HCT116 (cell line): Measurements from ENCODE around the gene FAM229B. TPM values are rescaled to one million over a fixed set of nuclear protein-coding genes. Genes with fewer than 3 reads are reported as not detected.

Source experiments
- ATAC-seq: fragments of 200-7000 bp; cut with Tn5 transposase; 2 replicates; pipeline ENCODE4 v1.9.1; 2020; ENCODE audit warnings: mild to moderate bottlenecking, moderate library complexity
- BruUV-seq: library from RNA; stranded (reverse); fragments of 400-500 nt; replicated peaks from 2 replicates; lab custom pipeline; 2021; lab: Mats Ljungman, UMichigan
- CTCF ChIA-PET: fragments of 300-600 bp; sonication (Branson Sonifier 250); formaldehyde crosslinking; loops from one replicate; lab custom pipeline; 2021; ENCODE audit warnings: antibody characterized with exemption; lab: Charles Lee
- POLR2A ChIA-PET: fragments of 300-600, 350-600 bp; sonication (Branson Sonifier 250); formaldehyde crosslinking; loops from one replicate; lab custom pipeline; 2021; ENCODE audit warnings: antibody characterized with exemption; lab: Charles Lee
- RAD21 ChIA-PET, 2 experiments: fragments of 300-600 bp; sonication (Branson Sonifier 250); formaldehyde crosslinking; loops; one replicate each; lab custom pipeline; 2023; ENCODE audit warnings: low total read pairs in 2 of 2; ENCODE audit not compliant: uncharacterized antibody in 2 of 2, unreplicated experiment in 2 of 2, low non-redundant PET in 1 of 2; lab: Charles Lee
- DNase-seq: peaks from one replicate; pipeline ENCODE4 v3.0.0-alpha.2; 2010; ENCODE audit warnings: low read depth, low spot score
- H2AFZ ChIP-seq: fragments of 200-600 bp; shearing (Covaris generic), sonication (generic); 2 replicates; pipeline ENCODE4 v1.6.1; 2017; ENCODE audit warnings: low read depth, mixed run types, mixed read lengths, antibody characterized with exemption, low read length; ENCODE audit not compliant: poor library complexity, severe bottlenecking
- H3K27ac ChIP-seq: 2 replicates; pipeline ENCODE4 v1.5.1; 2012; ENCODE audit warnings: low read depth, low read length
- H3K27me3 ChIP-seq: fragments of 200-600 bp; sonication (generic); 2 replicates; pipeline ENCODE4 v1.6.1; 2016; ENCODE audit warnings: mixed run types, low read length, mixed read lengths; ENCODE audit not compliant: insufficient read depth
- H3K36me3 ChIP-seq, 2 experiments: fragments of 200-500 bp in 1 of 2; fragments of 200-600 bp in 1 of 2; sonication (Bioruptor generic) in 1 of 2; sonication (generic) in 1 of 2; 2 replicates each; pipeline versions ENCODE4 v1.5.1 to v1.6.1; 2014 to 2016; ENCODE audit warnings: low read length in 2 of 2, inconsistent platforms in 1 of 2, mixed read lengths in 1 of 2, mixed run types in 1 of 2; ENCODE audit not compliant: insufficient read depth in 2 of 2, control insufficient read depth in 1 of 2
- H3K4me1 ChIP-seq, 2 experiments: fragments of 200-600 bp in 1 of 2; sonication (generic) in 1 of 2; 2 replicates each; pipeline versions ENCODE4 v1.5.1 to v1.6.1; 2012 to 2017; ENCODE audit warnings: low read length in 2 of 2, inconsistent platforms in 1 of 2, mild to moderate bottlenecking in 1 of 2, mixed read lengths in 1 of 2, mixed run types in 1 of 2, moderate library complexity in 1 of 2; ENCODE audit not compliant: insufficient read depth in 2 of 2, control insufficient read depth in 1 of 2
- H3K4me2 ChIP-seq: fragments of 200-600 bp; sonication (generic); 2 replicates; pipeline ENCODE4 v1.6.1; 2017; ENCODE audit warnings: mixed run types, low read length, mixed read lengths
- H3K4me3 ChIP-seq, 2 experiments: fragments of 200-600 bp in 1 of 2; sonication (generic) in 1 of 2; replicated peaks in 1 of 2; 2 replicates each; pipeline ENCODE4 v1.5.1; 2011 to 2016; ENCODE audit warnings: low read length in 2 of 2, control low read depth in 1 of 2, low read depth in 1 of 2, mild to moderate bottlenecking in 1 of 2, mixed read lengths in 1 of 2, mixed run types in 1 of 2
- H3K79me2 ChIP-seq: fragments of 200-600 bp; sonication (generic); 2 replicates; pipeline ENCODE4 v1.6.1; 2017; ENCODE audit warnings: mild to moderate bottlenecking, mixed run types, low read length, moderate library complexity, mixed read lengths; ENCODE audit not compliant: insufficient read depth
- H3K9ac ChIP-seq: fragments of 200-600 bp; sonication (generic); 2 replicates; pipeline ENCODE4 v1.6.1; 2016; ENCODE audit warnings: low read length, mixed read lengths
- H3K9me2 ChIP-seq: fragments of 200-600 bp; sonication (generic), shearing (Covaris generic); 2 replicates; pipeline ENCODE4 v1.6.1; 2017; ENCODE audit warnings: mixed run types, mild to moderate bottlenecking, moderate library complexity; ENCODE audit not compliant: insufficient read depth
- H3K9me3 ChIP-seq, 2 experiments: fragments of 200-500 bp in 1 of 2; fragments of 200-600 bp in 1 of 2; sonication (Bioruptor generic) in 1 of 2; sonication (generic) in 1 of 2; 2 replicates each; pipeline ENCODE4 v1.6.1; 2014 to 2017; ENCODE audit warnings: low read length in 2 of 2, mixed read lengths in 2 of 2, inconsistent platforms in 1 of 2, low read depth in 1 of 2, mild to moderate bottlenecking in 1 of 2, mixed run types in 1 of 2, moderate library complexity in 1 of 2; ENCODE audit not compliant: control insufficient read depth in 1 of 2, insufficient read depth in 1 of 2
- H4K20me1 ChIP-seq: fragments of 200-600 bp; sonication (generic), shearing (Covaris generic); 2 replicates; pipeline ENCODE4 v1.6.1; 2017; ENCODE audit warnings: mixed run types, mild to moderate bottlenecking, moderate library complexity; ENCODE audit not compliant: insufficient read depth
- ATF3 ChIP-seq: IDR thresholded peaks from 2 replicates; pipeline ENCODE4 v1.6.1; 2012
- CBX3 ChIP-seq: IDR thresholded peaks from 2 replicates; pipeline ENCODE4 v1.6.1; 2012; ENCODE audit warnings: low read depth
- CTCF ChIP-seq, 3 experiments: fragments of 200-600 bp in 1 of 3; sonication (generic) in 1 of 3; IDR thresholded peaks in 2 of 3; conservative IDR thresholded peaks in 1 of 3; 2 replicates each; pipeline ENCODE4 v1.5.1; 2012 to 2017; ENCODE audit warnings: low read depth in 2 of 3, low read length in 2 of 3, antibody characterized with exemption in 1 of 3, borderline replicate concordance in 1 of 3, control low read depth in 1 of 3, mild to moderate bottlenecking in 1 of 3, mixed read lengths in 1 of 3, mixed run types in 1 of 3, moderate library complexity in 1 of 3; ENCODE audit not compliant: insufficient read depth in 1 of 3
- EGR1 ChIP-seq: IDR thresholded peaks from 2 replicates; pipeline ENCODE4 v1.6.1; 2012; ENCODE audit warnings: low read depth
- EZH2 ChIP-seq: fragments of 200-600 bp; sonication (generic); IDR thresholded peaks from 2 replicates; pipeline ENCODE4 v1.6.1; 2017; ENCODE audit warnings: antibody characterized with exemption, mixed run types
- FOSL1 ChIP-seq: IDR thresholded peaks from 2 replicates; pipeline ENCODE4 v1.6.1; 2012; ENCODE audit warnings: low read depth
- MAX ChIP-seq: IDR thresholded peaks from 2 replicates; pipeline ENCODE4 v1.6.1; 2012
- POLR2A ChIP-seq: IDR thresholded peaks from 2 replicates; pipeline ENCODE4 v1.7.0; 2011; ENCODE audit warnings: borderline replicate concordance; ENCODE audit not compliant: insufficient read depth, insufficient read length; ENCODE audit errors: extremely low read depth
- RAD21 ChIP-seq: IDR thresholded peaks from 2 replicates; pipeline ENCODE4 v1.6.1; 2012; ENCODE audit warnings: low read depth, mild to moderate bottlenecking
- SIN3A ChIP-seq: IDR thresholded peaks from 2 replicates; pipeline ENCODE4 v1.6.1; 2012; ENCODE audit warnings: low read depth
- SP1 ChIP-seq: IDR thresholded peaks from 2 replicates; pipeline ENCODE4 v1.6.1; 2012; ENCODE audit warnings: low read depth
- SRF ChIP-seq: IDR thresholded peaks from 2 replicates; pipeline ENCODE4 v1.6.1; 2012; ENCODE audit warnings: low read depth
- ZFX ChIP-seq: fragments of 450-650 bp; IDR thresholded peaks from 2 replicates; pipeline ENCODE4 v1.6.1; 2017
- ZNF274 ChIP-seq: fragments of 200-500 bp; sonication (Bioruptor generic); IDR thresholded peaks from 2 replicates; pipeline ENCODE4 v1.6.1; 2014; ENCODE audit warnings: mild to moderate bottlenecking, low read depth, low read length, inconsistent platforms
- intact Hi-C: fragments of 100-400 bp; cut with micrococcal nuclease; formaldehyde crosslinking; loops from 2 replicates; pipeline ENCODE4 v1.10.0; 2022
- total RNA-seq: library from RNA; stranded (reverse); gene quantifications from one replicate; pipeline ENCODE4 v1.2.1, GENCODE V29; 2021; ENCODE audit not compliant: unreplicated experiment
- TF ChIP-seq, protein P1 (sequence below): IDR thresholded peaks from 2 replicates; pipeline ENCODE4 v1.6.1; 2012; ENCODE audit warnings: low read depth
- TF ChIP-seq, protein P2 (sequence below): IDR thresholded peaks from 2 replicates; pipeline ENCODE4 v1.6.1; 2011; ENCODE audit warnings: mild to moderate bottlenecking, low read length, moderate library complexity; ENCODE audit not compliant: insufficient replicate concordance; ENCODE audit errors: extremely low read depth

FAM229B gene
- total RNA-seq, 1 experiment from 2014 or later = 11.4 TPM

DNA sequence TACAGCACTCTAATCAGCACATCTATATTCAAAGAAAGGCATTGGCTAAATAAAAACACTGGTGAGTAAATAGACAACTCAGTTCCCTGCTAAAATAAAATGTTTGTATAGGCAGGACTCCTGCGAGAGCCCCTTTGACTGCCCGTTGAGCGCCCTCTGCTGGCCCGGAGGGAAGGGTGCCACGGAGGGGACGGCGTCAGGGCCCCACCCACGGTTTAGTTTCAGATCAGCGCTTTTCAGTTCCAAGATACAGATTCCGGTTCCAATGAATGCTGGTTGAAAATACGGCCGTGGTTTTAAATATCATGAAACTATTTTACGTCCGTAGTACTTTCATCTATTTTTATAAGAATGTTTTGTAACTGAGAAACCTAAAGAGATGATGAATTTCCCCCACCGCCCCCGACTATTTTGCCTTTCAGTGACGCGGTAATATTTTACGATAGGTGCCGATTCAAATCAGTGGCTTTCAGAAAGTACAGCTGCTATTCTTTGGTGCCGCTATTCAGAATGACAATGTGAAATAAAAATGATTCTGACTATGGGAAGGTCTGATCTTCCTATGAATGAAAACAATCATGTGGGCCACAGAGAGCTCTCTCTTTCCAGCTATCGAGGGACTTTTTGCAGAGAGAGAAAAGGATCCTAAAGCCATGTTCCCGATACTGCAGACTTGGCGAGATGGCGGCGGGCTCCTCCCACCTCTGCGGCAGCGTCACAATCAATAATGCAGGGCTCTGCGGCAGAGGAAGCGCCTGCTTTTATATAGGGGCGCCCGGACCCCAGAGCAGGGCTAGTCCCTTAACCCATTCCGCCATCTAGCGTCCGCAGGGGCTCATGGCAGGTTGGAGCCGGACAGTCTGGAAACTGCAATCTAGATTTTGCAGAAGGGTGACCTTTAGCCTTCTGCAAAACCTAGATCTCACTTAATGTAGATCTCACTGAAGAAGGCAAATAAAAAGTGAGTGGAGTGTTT lies 44.1 kb upstream of the FAM229B start (continued):
- peak; percentile 21; the same call in 1 of the 2 replicates for TF ChIP-seq MAX

- Histone ChIP-seq H3K9me3 (no peaks in the 10 kb centered on the region), H3K9me2 (no peaks in the 10 kb centered on the region), H3K36me3 (no peaks in the 10 kb centered on the region), H3K79me2 (no peaks in the 10 kb centered on the region), H2AFZ (no peak overlapping the region), H3K4me1 (0 out of 4 replicates have a peak, but pooled peaks cover 0 to 4% of the 10 kb centered on the region in 2 experiments), H4K20me1 (no peaks in the 10 kb centered on the region), H3K4me3 (no peak overlapping the region), H3K9ac (no peak overlapping the region), H3K4me2 (peak overlapping the region; percentile 86; the same call in 1 of the 2 replicates), H3K27ac (no peak overlapping the region), H3K27me3 (no peaks in the 10 kb centered on the region)
- DNase-seq = no peak
- ChIA-PET RAD21 (no interaction called here), POLR2A (no interaction called here), CTCF (no interaction called here)
- no peak for TF ChIP-seq ZFX
- no peak for TF ChIP-seq POLR2A
- TF ChIP-seq ZNF274 = no peak
- no peak for TF ChIP-seq EZH2
- TF ChIP-seq, protein P1, sequence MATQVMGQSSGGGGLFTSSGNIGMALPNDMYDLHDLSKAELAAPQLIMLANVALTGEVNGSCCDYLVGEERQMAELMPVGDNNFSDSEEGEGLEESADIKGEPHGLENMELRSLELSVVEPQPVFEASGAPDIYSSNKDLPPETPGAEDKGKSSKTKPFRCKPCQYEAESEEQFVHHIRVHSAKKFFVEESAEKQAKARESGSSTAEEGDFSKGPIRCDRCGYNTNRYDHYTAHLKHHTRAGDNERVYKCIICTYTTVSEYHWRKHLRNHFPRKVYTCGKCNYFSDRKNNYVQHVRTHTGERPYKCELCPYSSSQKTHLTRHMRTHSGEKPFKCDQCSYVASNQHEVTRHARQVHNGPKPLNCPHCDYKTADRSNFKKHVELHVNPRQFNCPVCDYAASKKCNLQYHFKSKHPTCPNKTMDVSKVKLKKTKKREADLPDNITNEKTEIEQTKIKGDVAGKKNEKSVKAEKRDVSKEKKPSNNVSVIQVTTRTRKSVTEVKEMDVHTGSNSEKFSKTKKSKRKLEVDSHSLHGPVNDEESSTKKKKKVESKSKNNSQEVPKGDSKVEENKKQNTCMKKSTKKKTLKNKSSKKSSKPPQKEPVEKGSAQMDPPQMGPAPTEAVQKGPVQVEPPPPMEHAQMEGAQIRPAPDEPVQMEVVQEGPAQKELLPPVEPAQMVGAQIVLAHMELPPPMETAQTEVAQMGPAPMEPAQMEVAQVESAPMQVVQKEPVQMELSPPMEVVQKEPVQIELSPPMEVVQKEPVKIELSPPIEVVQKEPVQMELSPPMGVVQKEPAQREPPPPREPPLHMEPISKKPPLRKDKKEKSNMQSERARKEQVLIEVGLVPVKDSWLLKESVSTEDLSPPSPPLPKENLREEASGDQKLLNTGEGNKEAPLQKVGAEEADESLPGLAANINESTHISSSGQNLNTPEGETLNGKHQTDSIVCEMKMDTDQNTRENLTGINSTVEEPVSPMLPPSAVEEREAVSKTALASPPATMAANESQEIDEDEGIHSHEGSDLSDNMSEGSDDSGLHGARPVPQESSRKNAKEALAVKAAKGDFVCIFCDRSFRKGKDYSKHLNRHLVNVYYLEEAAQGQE = no peak
- no peak for TF ChIP-seq CBX3
- TF ChIP-seq RAD21 = no peak
- no peak for TF ChIP-seq EGR1
- no peak for TF ChIP-seq MAX
- TF ChIP-seq ATF3 = no peak
- TF ChIP-seq SP1 = no peak
- no peak for TF ChIP-seq SIN3A
- TF ChIP-seq SRF = no peak
- TF ChIP-seq, protein P2, sequence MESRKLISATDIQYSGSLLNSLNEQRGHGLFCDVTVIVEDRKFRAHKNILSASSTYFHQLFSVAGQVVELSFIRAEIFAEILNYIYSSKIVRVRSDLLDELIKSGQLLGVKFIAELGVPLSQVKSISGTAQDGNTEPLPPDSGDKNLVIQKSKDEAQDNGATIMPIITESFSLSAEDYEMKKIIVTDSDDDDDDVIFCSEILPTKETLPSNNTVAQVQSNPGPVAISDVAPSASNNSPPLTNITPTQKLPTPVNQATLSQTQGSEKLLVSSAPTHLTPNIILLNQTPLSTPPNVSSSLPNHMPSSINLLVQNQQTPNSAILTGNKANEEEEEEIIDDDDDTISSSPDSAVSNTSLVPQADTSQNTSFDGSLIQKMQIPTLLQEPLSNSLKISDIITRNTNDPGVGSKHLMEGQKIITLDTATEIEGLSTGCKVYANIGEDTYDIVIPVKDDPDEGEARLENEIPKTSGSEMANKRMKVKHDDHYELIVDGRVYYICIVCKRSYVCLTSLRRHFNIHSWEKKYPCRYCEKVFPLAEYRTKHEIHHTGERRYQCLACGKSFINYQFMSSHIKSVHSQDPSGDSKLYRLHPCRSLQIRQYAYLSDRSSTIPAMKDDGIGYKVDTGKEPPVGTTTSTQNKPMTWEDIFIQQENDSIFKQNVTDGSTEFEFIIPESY = no peak
- no peak for TF ChIP-seq FOSL1
- TF ChIP-seq CTCF (IDR thresholded peaks at IDR 0.05 in 2 of 3, conservative IDR thresholded peaks at IDR 0.05 in 1 of 3; ENCODE audit: borderline replicate concordance in 1 of 3, insufficient read depth in 1 of 3, low read depth in 2 of 3, low read length in 2 of 3) = no peak
- no TSS peak for BruUV-seq
- no peak for ATAC-seq
- intact Hi-C loops = loop anchor here (5.0 kb wide), 1 partner anchor 47 kb away; no protein-coding TSS in a partner anchor
Measured at GRCh38 chr6:112044196-112044595, 43.2 kb upstream of the FAM229B start.
